ENCODE data around the gene JAK3.
"Not testable (repeated sequence)": the region's sequence is repeated elsewhere in the genome, so short reads cannot be mapped to it uniquely, and the experiment has no call there.

The JAK3 gene

DNA sequence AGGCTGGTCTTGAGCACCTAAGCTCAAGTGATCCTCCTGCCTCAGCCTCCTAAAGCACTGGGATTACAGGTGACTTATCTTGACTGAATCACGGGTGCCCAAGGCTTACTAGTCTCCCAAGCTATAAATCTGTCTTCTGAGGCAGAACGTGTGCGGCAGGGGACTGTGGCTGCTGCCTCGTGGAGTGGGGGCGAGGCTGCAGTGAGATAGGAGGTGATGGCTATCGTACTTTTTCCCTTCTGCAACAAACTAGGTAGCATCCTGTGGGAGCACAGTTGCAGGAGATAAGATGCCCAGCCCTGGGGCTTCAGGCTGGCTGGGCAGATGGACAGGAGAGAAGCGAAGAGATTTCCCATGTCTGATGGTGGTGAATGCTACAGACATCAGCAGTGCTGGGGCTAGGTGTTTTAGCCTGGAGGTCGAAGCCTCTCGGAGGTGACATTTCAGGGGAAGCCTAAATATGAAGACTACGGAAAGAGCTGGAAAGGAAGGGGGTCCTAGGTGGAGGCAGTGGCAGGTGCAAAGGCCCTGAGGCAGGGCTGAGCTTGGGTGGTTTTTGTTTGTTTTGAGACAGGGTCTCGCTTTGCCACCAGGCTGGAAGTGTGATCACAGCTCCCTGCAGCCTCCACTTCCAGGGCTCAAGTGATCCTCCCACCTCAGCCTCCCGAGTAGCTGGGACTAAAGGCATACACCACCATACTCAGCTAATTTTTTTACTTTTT lies 45.5 kb downstream of the JAK3 start:
- no peak for DNase-seq

- DNase-seq, result not testable (repeated sequence)
Observed at GRCh38 chr19:17798599-17798998, 49.2 kb downstream of the JAK3 start.

- DNase-seq, result no peak
Observed at GRCh38 chr19:17797424-17798201, 50.2 kb downstream of the JAK3 start.

GRCh38 chr19:17796838-17797423 lies 50.9 kb downstream of the JAK3 start:
- DNase-seq, result no peak

- no peak for DNase-seq
Observed at GRCh38 chr19:17796013-17796837, 51.6 kb downstream of the JAK3 start.

GRCh38 chr19:17795495-17795856 lies 52.3 kb downstream of the JAK3 start:
- DNase-seq, result no peak

- no peak for DNase-seq
Observed at GRCh38 chr19:17794731-17795494, 52.9 kb downstream of the JAK3 start, which contains the start of gene B3GNT3. TSS of gene B3GNT3 (plus strand) at chr19:17795138. CDS start at chr19:17807808, 12,670 bp downstream.

- DNase-seq, result no peak
Observed at GRCh38 chr19:17794412-17794730, 53.4 kb downstream of the JAK3 start.

DNA sequence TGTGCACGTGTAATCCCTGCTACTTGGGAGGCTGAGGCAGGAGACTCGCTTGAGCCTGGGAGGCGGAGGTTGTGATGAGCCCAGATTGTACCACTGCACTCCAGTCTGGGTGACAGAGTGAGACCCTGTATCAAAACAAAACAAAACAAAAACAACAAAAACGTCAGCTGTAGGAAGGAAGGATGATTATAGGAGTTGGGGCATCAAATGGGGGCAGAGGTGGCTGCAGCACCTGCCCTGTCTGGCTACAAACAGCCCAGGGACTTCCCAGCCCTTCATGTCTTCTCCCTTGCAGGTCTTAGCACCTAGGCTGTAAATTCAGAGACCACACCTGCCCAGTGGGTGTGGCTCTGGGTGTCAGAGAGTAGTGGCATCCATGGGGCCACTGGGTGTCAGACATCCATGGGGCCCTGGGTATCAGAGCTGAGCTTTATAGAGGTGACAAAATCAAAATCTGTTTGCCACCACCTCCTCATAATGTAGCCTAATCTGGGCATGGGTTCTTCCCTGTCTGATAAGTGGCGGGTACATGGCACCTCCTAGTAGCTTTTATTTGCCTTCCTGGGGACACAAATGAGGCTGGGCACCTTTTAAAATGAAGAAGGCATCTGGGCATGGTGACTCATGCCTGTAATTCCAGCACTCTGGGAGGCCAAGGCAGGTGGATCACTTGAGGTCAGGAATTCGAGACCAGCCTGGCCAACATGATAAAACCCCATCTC lies 57.6 kb downstream of the JAK3 start:
- DNase-seq, result no peak

GRCh38 chr19:17788632-17789031 lies 59.1 kb downstream of the JAK3 start:
- no peak for DNase-seq

- DNase-seq, result no peak
Observed at GRCh38 chr19:17787274-17787913, 60.4 kb downstream of the JAK3 start.

- DNase-seq, result peak; percentile 71
Observed at GRCh38 chr19:17784201-17785008, 63.4 kb downstream of the JAK3 start.

- DNase-seq, result not testable (repeated sequence)
Observed at GRCh38 chr19:17783721-17784120, 64.1 kb downstream of the JAK3 start.

DNA sequence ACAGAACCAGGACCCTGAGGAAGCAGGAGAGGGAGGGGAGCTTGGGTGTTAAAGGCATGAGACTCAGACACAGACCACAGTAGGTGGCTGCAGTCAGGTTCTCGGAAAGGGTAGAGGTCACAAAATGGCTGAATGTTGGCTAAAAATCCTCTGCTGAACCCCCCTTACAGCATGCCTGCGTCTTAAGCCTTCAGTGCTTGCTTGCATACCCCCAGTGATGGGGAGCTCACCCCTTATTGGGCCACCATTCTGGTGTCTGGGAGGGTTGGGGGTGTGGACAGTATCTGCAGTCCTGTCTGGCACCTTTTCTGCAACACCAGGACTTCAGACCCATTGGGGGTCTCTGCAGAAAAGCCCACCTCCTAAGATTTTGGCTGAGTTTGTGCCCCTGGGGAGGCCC lies 67.0 kb downstream of the JAK3 start:
- no peak for DNase-seq

- no peak for DNase-seq
Observed at GRCh38 chr19:17778968-17779929, 68.5 kb downstream of the JAK3 start.

- no peak for DNase-seq
Observed at GRCh38 chr19:17778251-17778967, 69.4 kb downstream of the JAK3 start.

GRCh38 chr19:17777840-17778239 lies 69.9 kb downstream of the JAK3 start:
- DNase-seq, result not testable (repeated sequence)
